IMR-90 (cell line): ENCODE data around the gene CASZ1. TPM values are rescaled to one million over a fixed set of nuclear protein-coding genes. Genes with fewer than 3 reads are reported as not detected.

Source experiments
- ATAC-seq: fragments of 200-7000 bp; cut with Tn5 transposase; 2 replicates; pipeline ENCODE4 v1.9.1; 2020; ENCODE audit warnings: low read depth, mild to moderate bottlenecking, moderate library complexity
- BruUV-seq: library from RNA; stranded (reverse); fragments of 400-500 nt; replicated peaks from 2 replicates; lab custom pipeline; 2021; lab: Mats Ljungman, UMichigan
- CTCF ChIA-PET: fragments of 300-600 bp; formaldehyde crosslinking; extraction: SDS; loops from one replicate; lab custom pipeline; 2021; ENCODE audit warnings: antibody characterized with exemption; lab: Yijun Ruan, JAX
- POLR2A ChIA-PET: fragments of 300-600 bp; sonication (Branson Sonifier 250); formaldehyde crosslinking; loops from one replicate; lab custom pipeline; 2022; ENCODE audit warnings: antibody characterized with exemption; ENCODE audit not compliant: unreplicated experiment; lab: Charles Lee
- DNase-seq: peaks from one replicate; pipeline ENCODE4 v3.0.0; 2013
- H2AFZ ChIP-seq: replicated peaks from 2 replicates; pipeline ENCODE3; 2013; ENCODE audit warnings: low read length, mild to moderate bottlenecking; ENCODE audit not compliant: poor library complexity
- H2AK5ac ChIP-seq: 2 replicates; pipeline ENCODE4 v1.6.1; 2013; ENCODE audit warnings: low read depth, low read length, inconsistent platforms
- H2AK9ac ChIP-seq: replicated peaks from 2 replicates; pipeline ENCODE3; 2013; ENCODE audit warnings: mild to moderate bottlenecking, low read depth, low read length, moderate library complexity; ENCODE audit not compliant: poor library complexity
- H2BK120ac ChIP-seq: 2 replicates; pipeline ENCODE4 v1.6.1; 2013; ENCODE audit warnings: low read depth, low read length, inconsistent platforms
- H2BK15ac ChIP-seq: 3 replicates; pipeline ENCODE4 v1.6.1; 2013; ENCODE audit warnings: low read depth, low read length, inconsistent platforms
- H2BK20ac ChIP-seq: 2 replicates; pipeline ENCODE4 v1.6.1; 2013; ENCODE audit warnings: low read depth, mild to moderate bottlenecking, inconsistent platforms, low read length, moderate library complexity
- H2BK5ac ChIP-seq: 2 replicates; pipeline ENCODE4 v1.6.1; 2013; ENCODE audit warnings: mild to moderate bottlenecking, low read depth, low read length, inconsistent platforms; ENCODE audit not compliant: poor library complexity, severe bottlenecking
- H3K14ac ChIP-seq: replicated peaks from 2 replicates; pipeline ENCODE4 v1.6.1; 2013; ENCODE audit warnings: low read depth, low read length, inconsistent platforms
- H3K18ac ChIP-seq: 2 replicates; pipeline ENCODE4 v1.6.1; 2013; ENCODE audit warnings: low read depth, low read length, control low read depth
- H3K23ac ChIP-seq: 2 replicates; pipeline ENCODE4 v1.6.1; 2013; ENCODE audit warnings: low read depth, low read length, inconsistent platforms
- H3K27ac ChIP-seq: 2 replicates; pipeline ENCODE4 v1.5.1; 2013; ENCODE audit warnings: mild to moderate bottlenecking, control low read depth, low read length; ENCODE audit not compliant: insufficient read depth
- H3K27me3 ChIP-seq: 2 replicates; pipeline ENCODE4 v1.6.1; 2013; ENCODE audit warnings: low read length; ENCODE audit not compliant: control insufficient read depth, insufficient read depth
- H3K36me3 ChIP-seq: 2 replicates; pipeline ENCODE4 v1.6.1; 2013; ENCODE audit warnings: low read length, mixed read lengths; ENCODE audit not compliant: control insufficient read depth, insufficient read depth
- H3K4ac ChIP-seq: 2 replicates; pipeline ENCODE4 v1.6.1; 2013; ENCODE audit warnings: low read depth, low read length, inconsistent platforms
- H3K4me1 ChIP-seq: 2 replicates; pipeline ENCODE4 v1.6.1; 2013; ENCODE audit warnings: low read length, mixed read lengths; ENCODE audit not compliant: control insufficient read depth, insufficient read depth
- H3K4me2 ChIP-seq: 2 replicates; pipeline ENCODE4 v1.6.1; 2013; ENCODE audit warnings: low read depth, mild to moderate bottlenecking, control low read depth, low read length, moderate library complexity
- H3K4me3 ChIP-seq: 2 replicates; pipeline ENCODE4 v1.5.1; 2013; ENCODE audit warnings: low read depth, mild to moderate bottlenecking, control low read depth, low read length, moderate library complexity; ENCODE audit not compliant: insufficient read depth
- H3K56ac ChIP-seq: 2 replicates; pipeline ENCODE4 v1.6.1; 2013; ENCODE audit warnings: low read length, inconsistent platforms; ENCODE audit not compliant: insufficient read depth; ENCODE audit errors: extremely low read depth
- H3K79me1 ChIP-seq, 2 experiments: 2 replicates each; pipeline ENCODE4 v1.6.1; 2013; ENCODE audit warnings: low read length in 2 of 2, inconsistent platforms in 1 of 2, low read depth in 1 of 2
- H3K9ac ChIP-seq: 2 replicates; pipeline ENCODE4 v1.6.1; 2013; ENCODE audit warnings: low read depth, low read length, control low read depth
- H3K9me1 ChIP-seq: 2 replicates; pipeline ENCODE4 v1.6.1; 2013; ENCODE audit warnings: low read length, inconsistent platforms; ENCODE audit not compliant: insufficient read depth
- H3K9me3 ChIP-seq: 2 replicates; pipeline ENCODE4 v1.6.1; 2013; ENCODE audit warnings: low read length; ENCODE audit not compliant: control insufficient read depth, insufficient read depth
- H4K20me1 ChIP-seq: 2 replicates; pipeline ENCODE4 v1.6.1; 2013; ENCODE audit warnings: low read length, inconsistent platforms; ENCODE audit not compliant: insufficient read depth
- H4K5ac ChIP-seq: 2 replicates; pipeline ENCODE4 v1.6.1; 2013; ENCODE audit warnings: mild to moderate bottlenecking, low read depth, low read length, control low read depth
- H4K8ac ChIP-seq, 2 experiments: 2 replicates each; pipeline ENCODE4 v1.6.1; 2013; ENCODE audit warnings: low read depth in 2 of 2, low read length in 2 of 2, control low read depth in 1 of 2, inconsistent platforms in 1 of 2
- H4K91ac ChIP-seq: 2 replicates; pipeline ENCODE4 v1.6.1; 2013; ENCODE audit warnings: low read depth, low read length, inconsistent platforms; ENCODE audit not compliant: insufficient read depth
- BHLHE40 ChIP-seq: fragments of 150-350 bp; IDR thresholded peaks from 2 replicates; pipeline ENCODE4 v1.6.1; 2016; ENCODE audit warnings: mild to moderate bottlenecking, low read depth, low read length
- CEBPB ChIP-seq: IDR thresholded peaks from 2 replicates; pipeline ENCODE4 v1.6.1; 2012; ENCODE audit warnings: low read depth, low read length, improper control_type of control experiment
- CHD1 ChIP-seq: IDR thresholded peaks from 2 replicates; pipeline ENCODE4 v1.6.1; 2012; ENCODE audit warnings: low read depth, low read length, improper control_type of control experiment
- MAFK ChIP-seq: IDR thresholded peaks from 2 replicates; pipeline ENCODE4 v1.6.1; 2012; ENCODE audit warnings: low read depth, low read length, improper control_type of control experiment
- MAZ ChIP-seq: IDR thresholded peaks from 2 replicates; pipeline ENCODE4 v1.6.1; 2012; ENCODE audit warnings: low read depth, mild to moderate bottlenecking, low read length, improper control_type of control experiment, moderate library complexity, borderline replicate concordance
- MXI1 ChIP-seq: IDR thresholded peaks from 2 replicates; pipeline ENCODE4 v1.6.1; 2012; ENCODE audit warnings: low read depth, mild to moderate bottlenecking, low read length, moderate library complexity, borderline replicate concordance
- NFE2L2 ChIP-seq: fragments of 150-350 bp; IDR thresholded peaks from 2 replicates; pipeline ENCODE4 v1.6.1; 2016; ENCODE audit warnings: low read depth, mild to moderate bottlenecking, low read length
- POLR2A ChIP-seq: IDR thresholded peaks from 2 replicates; pipeline ENCODE4 v1.6.1; 2012; ENCODE audit warnings: mild to moderate bottlenecking, low read depth, low read length
- RCOR1 ChIP-seq: IDR thresholded peaks from 2 replicates; pipeline ENCODE4 v1.6.1; 2012; ENCODE audit warnings: mild to moderate bottlenecking, low read length, improper control_type of control experiment; ENCODE audit not compliant: insufficient replicate concordance
- RFX5 ChIP-seq: IDR thresholded peaks from 2 replicates; pipeline ENCODE4 v1.8.0; 2012; ENCODE audit warnings: low read depth, mild to moderate bottlenecking, low read length, moderate library complexity
- SMC3 ChIP-seq: fragments of 150-350 bp; IDR thresholded peaks from 2 replicates; pipeline ENCODE4 v1.6.1; 2016; ENCODE audit warnings: low read depth, mild to moderate bottlenecking, antibody characterized with exemption, low read length, moderate library complexity
- WGBS, 2 experiments: methylation state at CpG; one replicate each; pipeline versions ENCODE4 v1.1.5 to v1.1.7; 2013; ENCODE audit warnings: missing lambda C conversion rate in 2 of 2; ENCODE audit not compliant: insufficient read length in 1 of 2; ENCODE audit errors: extremely low coverage in 2 of 2; 5-methylcytosine and 5-hydroxymethylcytosine counted together
- dilution Hi-C: fragments of 300-500 bp; cut with HindIII; formaldehyde crosslinking; loops from one replicate; pipeline ENCODE4 v1.14.3; 2018; ENCODE audit warnings: low sequenced_read_pairs; ENCODE audit not compliant: unreplicated experiment
- in situ Hi-C: fragments of 300-500 bp; cut with MboI; formaldehyde crosslinking; loops from 3 replicates; pipeline ENCODE4 v1.14.3; 2019; ENCODE audit warnings: low sequenced_read_pairs, inconsistent platforms, mixed read lengths
- intact Hi-C: fragments of 100-400 bp; cut with micrococcal nuclease; formaldehyde crosslinking; loops from 2 replicates; pipeline ENCODE4 v1.10.0; 2022
- polyA plus RNA-seq, 3 experiments: library from polyadenylated mRNA; depleted of rRNA; stranded (reverse); fragments of >200 nt; gene quantifications; 2 replicates each; pipeline ENCODE4 v1.2.3, GENCODE V29; 2012; ENCODE audit warnings: low replicate concordance in 1 of 3
- total RNA-seq: library from RNA; depleted of rRNA; stranded (reverse); fragments of >200 nt; gene quantifications from 2 replicates; pipeline ENCODE4 v1.2.3, GENCODE V29; 2012
- TF ChIP-seq, protein P1 (sequence below): fragments of 150-350 bp; IDR thresholded peaks from 2 replicates; pipeline ENCODE4 v1.6.1; 2017; ENCODE audit warnings: mild to moderate bottlenecking, antibody characterized with exemption, low read length, low read depth
- TF ChIP-seq, protein P2 (sequence below): conservative IDR thresholded peaks from 2 replicates; pipeline ENCODE4 v1.5.1; 2012; ENCODE audit warnings: mild to moderate bottlenecking, low read depth, low read length, improper control_type of control experiment
- TF ChIP-seq, protein P3 (sequence below): fragments of 150-350 bp; IDR thresholded peaks from 2 replicates; pipeline ENCODE4 v1.6.1; 2016; ENCODE audit warnings: low read depth, mild to moderate bottlenecking, low read length, moderate library complexity, borderline replicate concordance

CASZ1 gene
- total and polyA plus RNA-seq, 2 of the 4 experiments (the other 2 are of a cell fraction) = 0.18 to 0.24 TPM

DNA sequence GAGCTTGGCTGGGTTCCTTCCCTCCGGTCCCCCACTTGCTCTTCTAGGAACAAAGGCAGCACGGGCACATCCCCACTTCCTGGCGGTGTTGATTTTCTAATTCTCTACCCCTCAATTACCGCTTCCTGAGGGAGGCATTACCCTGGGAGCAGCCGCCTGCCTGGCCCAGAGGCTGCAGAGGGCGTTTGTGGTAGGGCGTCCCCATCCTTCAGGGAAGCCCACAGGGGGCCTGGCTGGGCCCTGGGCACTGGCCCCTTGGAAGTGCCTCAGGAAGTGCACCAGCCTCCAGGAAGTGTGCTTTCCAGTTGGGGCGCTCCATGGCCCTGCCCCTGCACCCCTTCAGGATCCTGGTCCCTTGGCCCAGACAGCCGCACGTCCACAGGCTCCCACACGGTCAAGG is 42.1 kb upstream of the CASZ1 start:
- no peak for DNase-seq
- TF ChIP-seq CHD1 = no peak
- no peak for TF ChIP-seq POLR2A
- no peak for TF ChIP-seq BHLHE40
- TF ChIP-seq, protein P1, sequence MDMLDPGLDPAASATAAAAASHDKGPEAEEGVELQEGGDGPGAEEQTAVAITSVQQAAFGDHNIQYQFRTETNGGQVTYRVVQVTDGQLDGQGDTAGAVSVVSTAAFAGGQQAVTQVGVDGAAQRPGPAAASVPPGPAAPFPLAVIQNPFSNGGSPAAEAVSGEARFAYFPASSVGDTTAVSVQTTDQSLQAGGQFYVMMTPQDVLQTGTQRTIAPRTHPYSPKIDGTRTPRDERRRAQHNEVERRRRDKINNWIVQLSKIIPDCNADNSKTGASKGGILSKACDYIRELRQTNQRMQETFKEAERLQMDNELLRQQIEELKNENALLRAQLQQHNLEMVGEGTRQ = no peak
- TF ChIP-seq, protein P2, sequence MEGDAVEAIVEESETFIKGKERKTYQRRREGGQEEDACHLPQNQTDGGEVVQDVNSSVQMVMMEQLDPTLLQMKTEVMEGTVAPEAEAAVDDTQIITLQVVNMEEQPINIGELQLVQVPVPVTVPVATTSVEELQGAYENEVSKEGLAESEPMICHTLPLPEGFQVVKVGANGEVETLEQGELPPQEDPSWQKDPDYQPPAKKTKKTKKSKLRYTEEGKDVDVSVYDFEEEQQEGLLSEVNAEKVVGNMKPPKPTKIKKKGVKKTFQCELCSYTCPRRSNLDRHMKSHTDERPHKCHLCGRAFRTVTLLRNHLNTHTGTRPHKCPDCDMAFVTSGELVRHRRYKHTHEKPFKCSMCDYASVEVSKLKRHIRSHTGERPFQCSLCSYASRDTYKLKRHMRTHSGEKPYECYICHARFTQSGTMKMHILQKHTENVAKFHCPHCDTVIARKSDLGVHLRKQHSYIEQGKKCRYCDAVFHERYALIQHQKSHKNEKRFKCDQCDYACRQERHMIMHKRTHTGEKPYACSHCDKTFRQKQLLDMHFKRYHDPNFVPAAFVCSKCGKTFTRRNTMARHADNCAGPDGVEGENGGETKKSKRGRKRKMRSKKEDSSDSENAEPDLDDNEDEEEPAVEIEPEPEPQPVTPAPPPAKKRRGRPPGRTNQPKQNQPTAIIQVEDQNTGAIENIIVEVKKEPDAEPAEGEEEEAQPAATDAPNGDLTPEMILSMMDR = no peak
- no peak for TF ChIP-seq MXI1
- TF ChIP-seq RCOR1 = no peak
- TF ChIP-seq CEBPB = no peak
- no peak for TF ChIP-seq MAFK
- TF ChIP-seq, protein P3, sequence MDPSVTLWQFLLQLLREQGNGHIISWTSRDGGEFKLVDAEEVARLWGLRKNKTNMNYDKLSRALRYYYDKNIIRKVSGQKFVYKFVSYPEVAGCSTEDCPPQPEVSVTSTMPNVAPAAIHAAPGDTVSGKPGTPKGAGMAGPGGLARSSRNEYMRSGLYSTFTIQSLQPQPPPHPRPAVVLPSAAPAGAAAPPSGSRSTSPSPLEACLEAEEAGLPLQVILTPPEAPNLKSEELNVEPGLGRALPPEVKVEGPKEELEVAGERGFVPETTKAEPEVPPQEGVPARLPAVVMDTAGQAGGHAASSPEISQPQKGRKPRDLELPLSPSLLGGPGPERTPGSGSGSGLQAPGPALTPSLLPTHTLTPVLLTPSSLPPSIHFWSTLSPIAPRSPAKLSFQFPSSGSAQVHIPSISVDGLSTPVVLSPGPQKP = no peak
- no peak for TF ChIP-seq SMC3
- no peak for TF ChIP-seq RFX5
- no peak for TF ChIP-seq NFE2L2
- TF ChIP-seq MAZ = no peak
- no peaks in the 10 kb centered on the region; the same call in 1 of the 2 replicates for H4K20me1 ChIP-seq

More for the DNA sequence above, 42.1 kb upstream of the CASZ1 start:
- Histone ChIP-seq H3K18ac (no peak overlapping the region), H2AK5ac (no peak overlapping the region), H3K27ac (no peak overlapping the region), H2BK15ac (no peak overlapping the region), H3K27me3 (peaks cover 47% of the 10 kb centered on the region), H3K14ac (no peak overlapping the region), H4K5ac (no peak overlapping the region), H3K23ac (no peak overlapping the region), H4K91ac (no peak overlapping the region), H2AK9ac (no peak overlapping the region), H3K36me3 (no peaks in the 10 kb centered on the region), H2BK120ac (no peak overlapping the region), H3K9ac (no peak overlapping the region), H3K79me1 (no peaks in the 10 kb centered on the region), H2AFZ (no peak overlapping the region), H4K8ac (no peak overlapping the region), H3K4ac (no peak overlapping the region), H3K4me1 (no peaks in the 10 kb centered on the region), H2BK5ac (no peak overlapping the region), H3K4me2 (no peak overlapping the region), H3K4me3 (no peak overlapping the region), H3K9me3 (peaks cover 3% of the 10 kb centered on the region; the same call in 1 of the 2 replicates), H3K9me1 (no peaks in the 10 kb centered on the region), H3K56ac (no peak overlapping the region), H2BK20ac (no peak overlapping the region)
- ChIA-PET CTCF (no interaction called here), POLR2A (no interaction called here)
- dilution Hi-C loops (no loop called here), in situ Hi-C loops (no loop called here), intact Hi-C loops (no loop called here)
- BruUV-seq = no TSS peak
- 62% methylated on average over 4 of the region's 11 CpGs; no CpG with 5 or more reads in 1 of the 2 experiments for WGBS, 2 experiments
- no peak for ATAC-seq
